K562 (cell line): ENCODE results near the gene ADCY6. TPM values are rescaled to one million over a fixed set of nuclear protein-coding genes. Genes with fewer than 3 reads are reported as not detected.

Experiments
- CCNT2 ChIP-seq: IDR thresholded peaks from 2 replicates; pipeline ENCODE4 v1.6.1; 2011; ENCODE audit warnings: borderline replicate concordance, low read depth, mild to moderate bottlenecking, moderate library complexity, mixed read lengths, low read length; ENCODE audit not compliant: insufficient read length; ENCODE audit errors: extremely low read depth
- COPS2 ChIP-seq: fragments of 450-650 bp; conservative IDR thresholded peaks from 2 replicates; pipeline ENCODE4 v1.6.1; 2016; ENCODE audit warnings: mild to moderate bottlenecking, moderate library complexity
- HNRNPL ChIP-seq: fragments of 200-400 bp; formaldehyde crosslinking; IDR thresholded peaks from 2 replicates; pipeline ENCODE4 v1.6.1; 2017; ENCODE audit warnings: low read depth, mild to moderate bottlenecking, low read length
- TCF7 ChIP-seq: sonication (generic); IDR thresholded peaks from 2 replicates; pipeline ENCODE4 v1.6.1; 2016; ENCODE audit warnings: antibody characterized with exemption, borderline replicate concordance
- polyA plus RNA-seq, 8 experiments: library from polyadenylated mRNA; depleted of rRNA in 4 of 8; stranded (reverse) in 5 of 8; unstranded in 3 of 8; fragments of >200 nt; fragmentation: Nextera tagmentation in 2 of 8; fragmentation: Illumina TruSeq in 1 of 8; extraction: Ambion mirVana in 2 of 8; extraction: Trizol in 1 of 8; gene quantifications; 2 replicates each; pipeline versions ENCODE4 v1.2.1 to v1.2.3, GENCODE V29; 2011 to 2014; ENCODE audit warnings: inconsistent platforms in 1 of 8, missing spikeins in 1 of 8
- total RNA-seq, 7 experiments: library from RNA; depleted of rRNA in 6 of 7; stranded (reverse); fragments of >200 nt in 6 of 7; fragmentation: Illumina TruSeq in 2 of 7; extraction: Trizol in 2 of 7; gene quantifications; 2 replicates each; pipeline versions ENCODE4 v1.2.1 to v1.2.3, GENCODE V29; 2011 to 2021; ENCODE audit warnings: low replicate concordance in 1 of 7
- TF ChIP-seq, protein P1 (sequence below), 2 experiments: fragments of 450-650 bp; formaldehyde crosslinking in 1 of 2; IDR thresholded peaks; 2 replicates each; pipeline versions ENCODE4 v1.4.0 to v1.6.1; 2014 to 2020; ENCODE audit warnings: mild to moderate bottlenecking in 2 of 2, borderline replicate concordance in 1 of 2, low read depth in 1 of 2

The ADCY6 gene
- total and polyA plus RNA-seq, 9 of the 15 experiments (the other 6 are each of a cell fraction or from before 2014, with no cell fraction given), result 0.01 to 1.0 (median 0.53) TPM

GRCh38 chr12:48814262-48815125 lies 25.6 kb upstream of the ADCY6 start (continued):
- 0 out of 2 replicates have a peak, but pooled peaks have one; percentile 41 for TF ChIP-seq TCF7
- TF ChIP-seq, protein P1, sequence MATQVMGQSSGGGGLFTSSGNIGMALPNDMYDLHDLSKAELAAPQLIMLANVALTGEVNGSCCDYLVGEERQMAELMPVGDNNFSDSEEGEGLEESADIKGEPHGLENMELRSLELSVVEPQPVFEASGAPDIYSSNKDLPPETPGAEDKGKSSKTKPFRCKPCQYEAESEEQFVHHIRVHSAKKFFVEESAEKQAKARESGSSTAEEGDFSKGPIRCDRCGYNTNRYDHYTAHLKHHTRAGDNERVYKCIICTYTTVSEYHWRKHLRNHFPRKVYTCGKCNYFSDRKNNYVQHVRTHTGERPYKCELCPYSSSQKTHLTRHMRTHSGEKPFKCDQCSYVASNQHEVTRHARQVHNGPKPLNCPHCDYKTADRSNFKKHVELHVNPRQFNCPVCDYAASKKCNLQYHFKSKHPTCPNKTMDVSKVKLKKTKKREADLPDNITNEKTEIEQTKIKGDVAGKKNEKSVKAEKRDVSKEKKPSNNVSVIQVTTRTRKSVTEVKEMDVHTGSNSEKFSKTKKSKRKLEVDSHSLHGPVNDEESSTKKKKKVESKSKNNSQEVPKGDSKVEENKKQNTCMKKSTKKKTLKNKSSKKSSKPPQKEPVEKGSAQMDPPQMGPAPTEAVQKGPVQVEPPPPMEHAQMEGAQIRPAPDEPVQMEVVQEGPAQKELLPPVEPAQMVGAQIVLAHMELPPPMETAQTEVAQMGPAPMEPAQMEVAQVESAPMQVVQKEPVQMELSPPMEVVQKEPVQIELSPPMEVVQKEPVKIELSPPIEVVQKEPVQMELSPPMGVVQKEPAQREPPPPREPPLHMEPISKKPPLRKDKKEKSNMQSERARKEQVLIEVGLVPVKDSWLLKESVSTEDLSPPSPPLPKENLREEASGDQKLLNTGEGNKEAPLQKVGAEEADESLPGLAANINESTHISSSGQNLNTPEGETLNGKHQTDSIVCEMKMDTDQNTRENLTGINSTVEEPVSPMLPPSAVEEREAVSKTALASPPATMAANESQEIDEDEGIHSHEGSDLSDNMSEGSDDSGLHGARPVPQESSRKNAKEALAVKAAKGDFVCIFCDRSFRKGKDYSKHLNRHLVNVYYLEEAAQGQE (IDR thresholded peaks at IDR 0.05; ENCODE audit: borderline replicate concordance), result peak; percentile 45; the same call in 1 of the 2 replicates
- TF ChIP-seq, protein P1 (CRISPR knock-in tag; IDR thresholded peaks at IDR 0.05; ENCODE audit: low read depth), result no peak
- TF ChIP-seq HNRNPL, result peak; percentile 83; the same call in 1 of the 2 replicates
- TF ChIP-seq CCNT2, result peak; percentile 74
- no peak for TF ChIP-seq COPS2
